Left forelimb (tissue), 1 donor: Measurements from ENCODE around the gene EDA.

Experiments used
- DNase-seq: peaks from one replicate; pipeline ENCODE4 v3.0.0-alpha.2; 2018; ENCODE audit warnings: low spot score

EDA gene

GRCh38 chrX:70026112-70026850 is 410.4 kb downstream of the EDA start:
- no peak for DNase-seq

DNA sequence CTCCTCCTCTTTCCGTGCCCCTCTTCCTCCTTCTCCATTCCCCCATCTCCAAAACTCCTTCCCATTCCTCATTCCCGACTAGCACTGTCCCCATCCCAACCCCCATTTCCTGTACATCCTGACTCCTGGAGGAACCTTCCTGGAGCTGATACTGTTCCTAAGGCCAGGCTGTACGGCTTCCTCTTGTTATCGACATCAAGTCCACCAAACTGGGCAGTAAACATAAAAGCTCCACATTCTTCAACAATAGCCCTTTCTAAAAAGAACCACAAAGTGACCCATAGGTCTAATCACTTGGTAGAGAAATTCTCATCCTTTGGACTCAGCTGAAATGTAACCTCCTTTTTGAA is 410.9 kb downstream of the EDA start:
- DNase-seq, result no peak

GRCh38 chrX:70029863-70030262 is 413.9 kb downstream of the EDA start:
- no peak for DNase-seq

DNA sequence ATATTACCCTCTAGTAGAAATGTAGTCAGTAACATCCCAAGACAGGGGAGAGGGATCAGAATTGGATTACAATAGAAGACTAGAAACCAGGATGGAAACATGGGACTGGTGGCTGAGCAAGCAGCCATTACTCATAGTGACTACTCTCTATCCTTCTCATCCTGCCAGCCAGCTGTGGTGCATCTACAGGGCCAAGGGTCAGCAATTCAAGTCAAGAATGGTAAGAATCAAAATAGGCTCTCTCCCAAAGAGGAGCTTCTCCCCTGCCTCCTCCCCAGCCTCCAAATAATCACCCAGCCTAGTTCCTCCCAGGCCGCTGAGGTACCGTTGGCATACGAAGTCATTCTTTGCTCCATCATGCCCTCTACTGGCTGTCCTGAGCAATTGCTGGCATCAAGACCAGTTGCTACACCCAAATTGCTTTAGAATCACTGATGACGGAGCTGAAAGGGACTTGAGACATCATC is 414.4 kb downstream of the EDA start:
- DNase-seq, result no peak

DNA sequence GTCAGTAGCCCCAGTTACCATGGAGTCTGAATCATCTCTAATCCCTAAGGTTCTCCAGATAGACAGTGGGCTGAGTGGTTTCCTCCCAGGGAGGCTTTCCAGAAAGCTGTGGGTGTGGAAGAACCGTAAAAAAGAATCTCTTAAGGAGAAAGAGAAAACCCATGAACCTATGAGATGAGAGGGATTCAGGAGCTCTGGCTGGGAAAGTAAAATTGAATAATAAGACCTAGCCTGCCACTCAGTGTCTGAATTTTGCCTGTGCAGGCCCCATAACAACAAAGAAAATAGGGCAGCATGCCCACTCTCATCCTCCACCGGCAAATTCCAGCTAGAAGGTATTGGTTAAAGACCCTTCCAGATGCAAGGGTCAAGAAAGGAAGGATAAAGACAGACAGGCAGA is 416.9 kb downstream of the EDA start:
- no peak for DNase-seq

DNA sequence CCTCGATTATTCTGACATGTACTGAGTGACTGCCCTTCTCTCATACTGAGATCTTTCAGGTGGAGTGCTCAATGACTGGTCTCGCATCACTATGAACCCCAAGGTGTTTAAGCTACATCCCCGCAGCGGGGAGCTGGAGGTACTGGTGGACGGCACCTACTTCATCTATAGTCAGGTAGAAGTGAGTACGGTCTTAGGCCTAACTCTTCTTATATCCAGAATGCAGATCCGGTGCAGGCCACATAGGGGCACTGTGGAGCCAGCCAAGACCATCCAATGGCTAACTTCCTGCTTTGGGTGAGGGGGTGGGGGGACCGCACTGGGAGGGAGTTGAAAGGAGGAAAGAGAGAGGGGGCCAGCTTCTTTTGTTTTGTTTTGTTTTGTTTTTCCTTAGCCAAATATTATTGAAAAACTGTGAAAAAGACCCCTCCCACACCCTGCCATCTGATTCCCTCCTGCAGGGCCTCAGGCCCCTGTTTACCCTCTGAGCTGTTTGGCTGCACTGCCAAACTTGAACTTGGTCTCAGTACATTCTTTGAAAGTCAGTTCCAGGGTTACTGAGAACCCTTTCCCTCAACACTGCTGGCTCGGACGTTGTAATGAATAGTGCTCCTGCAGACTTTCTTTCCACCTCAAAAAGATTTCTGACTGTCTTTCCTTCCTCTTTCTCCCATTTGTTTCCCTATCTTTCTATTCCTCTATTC is 417.6 kb downstream of the EDA start:
- DNase-seq, result no peak

GRCh38 chrX:70034646-70035045 is 418.7 kb downstream of the EDA start:
- DNase-seq, result no peak

GRCh38 chrX:70038515-70038914 is 422.6 kb downstream of the EDA start:
- DNase-seq, result no peak

DNA sequence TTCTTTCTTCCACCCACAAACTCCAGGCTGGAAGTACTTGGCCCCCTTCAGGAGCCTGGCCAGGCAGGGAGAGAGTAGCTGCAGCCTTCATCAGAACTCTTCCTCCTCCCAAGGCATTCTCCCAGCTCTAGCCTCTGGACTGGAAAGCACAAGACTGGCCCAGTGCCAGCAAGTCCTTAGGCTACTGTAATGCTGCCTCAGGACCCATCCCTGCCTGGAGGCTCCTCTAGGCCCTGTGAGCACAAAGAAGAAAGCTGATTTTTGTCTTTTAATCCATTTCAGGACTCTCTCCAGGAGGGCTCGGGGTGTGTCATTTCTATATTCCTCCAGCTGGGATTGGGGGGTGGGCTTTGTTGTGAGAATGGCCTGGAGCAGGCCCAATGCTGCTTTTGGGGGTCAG is 423.0 kb downstream of the EDA start:
- no peak for DNase-seq

GRCh38 chrX:70039758-70040157 is 423.8 kb downstream of the EDA start:
- DNase-seq, result no peak

DNA sequence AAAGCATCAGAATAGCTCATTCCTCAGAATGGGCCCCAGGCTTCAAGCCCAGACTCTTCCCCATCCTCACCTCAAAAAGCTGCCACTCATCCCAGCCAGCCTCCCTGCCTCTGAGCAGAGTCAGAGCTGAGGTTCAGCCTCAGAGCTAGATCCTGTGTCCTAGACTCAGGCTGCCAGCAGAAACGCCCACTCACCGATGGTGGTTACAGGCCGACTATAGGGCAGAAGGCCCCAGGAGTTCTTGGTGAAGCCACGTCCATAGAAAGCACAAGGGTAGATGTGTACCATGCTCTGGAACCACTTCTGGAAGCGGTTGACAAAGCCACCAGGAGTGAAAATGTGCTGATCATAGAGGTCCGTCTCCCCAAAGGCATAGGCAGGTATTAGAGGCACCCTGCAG is 426.1 kb downstream of the EDA start:
- DNase-seq, result no peak

GRCh38 chrX:70042399-70043371 is 426.8 kb downstream of the EDA start:
- DNase-seq, result no peak

GRCh38 chrX:70043685-70044084 is 427.8 kb downstream of the EDA start:
- DNase-seq, result no peak

GRCh38 chrX:70044541-70045245 is 428.8 kb downstream of the EDA start:
- no peak for DNase-seq

DNA sequence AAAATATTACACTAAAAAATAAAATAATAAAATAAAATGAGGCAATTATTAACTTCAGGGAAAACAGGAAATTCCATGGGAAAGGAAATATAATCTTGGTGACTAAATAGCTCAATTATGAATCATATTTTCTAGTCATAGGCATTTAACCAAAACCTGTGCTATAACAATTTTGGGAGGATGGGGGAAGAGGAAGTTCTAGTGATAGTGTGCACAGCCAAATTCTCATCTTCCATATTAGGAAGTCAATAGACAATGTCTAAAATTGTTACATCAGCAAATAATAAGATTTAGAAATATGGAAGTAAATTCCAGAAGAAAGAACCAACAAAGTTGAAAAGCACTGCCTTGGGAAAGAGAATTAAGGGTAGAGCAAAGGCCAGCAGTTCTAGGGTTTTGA is 431.1 kb downstream of the EDA start:
- DNase-seq, result no peak

DNA sequence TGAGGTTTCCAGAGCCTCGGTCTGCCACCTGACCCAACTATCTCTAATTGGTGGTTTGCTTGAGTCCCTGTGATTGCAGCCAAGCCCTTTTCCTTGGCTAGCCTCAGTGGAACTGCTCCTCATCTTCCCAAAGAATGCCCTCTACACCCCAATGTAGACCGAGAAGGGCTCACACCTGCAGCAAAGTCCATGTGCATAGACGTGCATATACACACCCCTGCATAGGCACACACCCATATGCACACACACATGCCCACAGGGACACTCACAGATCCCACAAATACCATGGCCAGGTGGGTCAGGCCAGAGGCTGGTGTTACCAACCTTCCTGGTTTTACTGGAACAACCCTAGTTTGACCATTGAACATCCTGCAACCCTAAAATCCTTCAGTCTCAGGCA is 433.5 kb downstream of the EDA start:
- DNase-seq, result no peak

- DNase-seq, result no peak
Measured at GRCh38 chrX:70049925-70050324, 434.0 kb downstream of the EDA start, which contains the start of gene AWAT2. Gene AWAT2, minus strand, starts transcription at chrX:70049938. Its CDS starts 6 bp downstream, at chrX:70049932.

GRCh38 chrX:70052895-70053615 is 437.1 kb downstream of the EDA start:
- DNase-seq, result no peak

GRCh38 chrX:70054391-70054790 is 438.5 kb downstream of the EDA start:
- no peak for DNase-seq

GRCh38 chrX:70062076-70062475 is 446.2 kb downstream of the EDA start, which contains the start of gene OTUD6A:
Gene OTUD6A, plus strand, starts transcription at chrX:70062457. Its CDS starts 68 bp downstream, at chrX:70062525.
- no peak for DNase-seq

GRCh38 chrX:70062961-70063550 is 447.1 kb downstream of the EDA start:
- DNase-seq, result no peak
